IPS-15b (cell line): ENCODE data around the gene JAKMIP1.

Experiments
- H3K27me3 ChIP-seq: one replicate; pipeline ENCODE4 v1.6.1; 2013; ENCODE audit warnings: low read length; ENCODE audit not compliant: control insufficient read depth, insufficient read depth
- H3K36me3 ChIP-seq: one replicate; pipeline ENCODE4 v1.6.1; 2013; ENCODE audit warnings: low read length; ENCODE audit not compliant: control insufficient read depth, insufficient read depth
- H3K4me1 ChIP-seq: one replicate; pipeline ENCODE4 v1.6.1; 2013; ENCODE audit warnings: mild to moderate bottlenecking, low read length; ENCODE audit not compliant: control insufficient read depth, insufficient read depth
- H3K4me3 ChIP-seq: one replicate; pipeline ENCODE4 v1.5.1; 2013; ENCODE audit warnings: low read depth, low read length
- H3K9ac ChIP-seq: one replicate; pipeline ENCODE4 v1.6.1; 2013; ENCODE audit warnings: low read depth, mild to moderate bottlenecking, low read length
- H3K9me3 ChIP-seq: one replicate; pipeline ENCODE4 v1.6.1; 2013; ENCODE audit warnings: mild to moderate bottlenecking, low read length; ENCODE audit not compliant: control insufficient read depth, insufficient read depth

The JAKMIP1 gene

DNA sequence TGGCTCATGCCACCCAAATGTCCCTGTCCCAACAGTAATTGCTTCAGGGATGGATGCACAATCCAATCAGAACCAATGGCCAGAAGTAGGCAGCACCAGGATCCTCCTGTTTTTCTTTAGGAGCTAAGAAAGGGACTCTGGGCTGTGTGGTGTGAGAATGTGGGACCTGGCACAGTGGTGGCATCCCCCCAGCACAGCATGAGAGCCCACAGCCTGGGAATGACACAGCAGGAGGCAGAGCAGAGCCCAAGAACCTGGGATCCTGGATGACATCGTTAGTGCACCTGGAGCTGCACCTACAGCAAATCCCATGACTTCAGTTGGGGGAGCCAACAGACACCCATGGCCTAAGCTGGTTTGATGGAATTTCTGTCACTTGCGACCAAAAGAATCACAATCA lies 111.4 kb downstream of the JAKMIP1 start:
- Histone ChIP-seq H3K4me1 (peaks cover 3% of the 10 kb centered on the region), H3K9me3 (no peaks in the 10 kb centered on the region), H3K36me3 (no peaks in the 10 kb centered on the region), H3K27me3 (no peaks in the 10 kb centered on the region), H3K9ac (no peak overlapping the region), H3K4me3 (no peak overlapping the region)

DNA sequence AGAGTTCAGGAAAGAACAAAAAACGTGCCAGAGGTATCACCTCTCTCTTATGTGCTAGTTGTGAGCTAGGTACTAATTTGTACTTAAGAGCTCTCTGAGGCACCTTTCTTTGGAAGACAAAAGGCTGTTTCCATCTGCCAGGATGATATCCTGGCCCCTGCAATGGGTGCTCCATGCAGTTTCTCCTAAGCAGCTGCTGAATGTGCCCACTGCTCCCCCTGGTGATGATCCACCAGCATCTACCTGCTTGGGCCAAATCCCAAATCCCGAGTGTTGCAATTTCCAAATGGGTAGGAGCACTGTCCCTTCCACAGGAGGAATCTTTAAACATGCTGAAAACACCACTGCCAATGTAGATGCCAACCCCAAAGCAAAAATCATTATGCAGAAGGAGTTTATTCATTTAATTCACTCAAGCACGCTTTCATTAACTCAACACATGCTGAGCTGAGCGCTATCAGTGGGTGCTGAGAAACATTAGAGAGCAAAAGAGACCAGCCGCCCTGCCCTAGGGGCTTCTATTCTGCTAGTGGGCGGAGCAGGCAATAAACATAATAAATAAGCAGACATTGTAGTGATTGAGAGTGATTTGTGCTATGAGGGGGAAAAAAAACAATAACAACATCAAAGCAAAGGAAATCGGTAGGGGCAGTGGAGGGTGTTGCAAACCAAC lies 112.5 kb downstream of the JAKMIP1 start:
- Histone ChIP-seq H3K27me3 (no peaks in the 10 kb centered on the region), H3K4me3 (no peak overlapping the region), H3K9ac (no peak overlapping the region), H3K9me3 (no peaks in the 10 kb centered on the region), H3K36me3 (no peaks in the 10 kb centered on the region), H3K4me1 (peaks cover 3% of the 10 kb centered on the region)

DNA sequence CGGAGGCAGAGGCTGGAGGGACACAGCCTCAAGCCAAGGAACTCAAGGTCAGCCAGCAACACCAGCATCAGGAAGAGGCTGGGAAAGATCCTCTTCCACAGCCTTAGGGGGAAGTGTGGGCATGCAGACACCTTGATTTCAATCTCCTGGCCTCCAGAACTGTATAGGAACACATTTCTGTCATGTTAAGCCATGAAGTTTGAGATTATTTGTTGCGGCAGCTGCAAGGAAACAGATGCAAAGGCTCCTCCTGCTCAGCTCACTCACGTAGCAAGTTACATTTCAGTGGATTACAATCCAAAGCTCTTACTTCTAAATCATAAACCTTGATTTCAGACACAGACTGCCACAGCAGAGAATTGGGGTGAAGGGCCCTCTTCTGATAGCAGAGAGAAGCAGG lies 113.5 kb downstream of the JAKMIP1 start:
- H3K9ac ChIP-seq = no peak overlapping the region
- H3K9me3 ChIP-seq = no peaks in the 10 kb centered on the region
- no peak overlapping the region for H3K4me3 ChIP-seq
- H3K36me3 ChIP-seq = no peaks in the 10 kb centered on the region
- peaks cover 3% of the 10 kb centered on the region for H3K4me1 ChIP-seq
- H3K27me3 ChIP-seq = no peaks in the 10 kb centered on the region

DNA sequence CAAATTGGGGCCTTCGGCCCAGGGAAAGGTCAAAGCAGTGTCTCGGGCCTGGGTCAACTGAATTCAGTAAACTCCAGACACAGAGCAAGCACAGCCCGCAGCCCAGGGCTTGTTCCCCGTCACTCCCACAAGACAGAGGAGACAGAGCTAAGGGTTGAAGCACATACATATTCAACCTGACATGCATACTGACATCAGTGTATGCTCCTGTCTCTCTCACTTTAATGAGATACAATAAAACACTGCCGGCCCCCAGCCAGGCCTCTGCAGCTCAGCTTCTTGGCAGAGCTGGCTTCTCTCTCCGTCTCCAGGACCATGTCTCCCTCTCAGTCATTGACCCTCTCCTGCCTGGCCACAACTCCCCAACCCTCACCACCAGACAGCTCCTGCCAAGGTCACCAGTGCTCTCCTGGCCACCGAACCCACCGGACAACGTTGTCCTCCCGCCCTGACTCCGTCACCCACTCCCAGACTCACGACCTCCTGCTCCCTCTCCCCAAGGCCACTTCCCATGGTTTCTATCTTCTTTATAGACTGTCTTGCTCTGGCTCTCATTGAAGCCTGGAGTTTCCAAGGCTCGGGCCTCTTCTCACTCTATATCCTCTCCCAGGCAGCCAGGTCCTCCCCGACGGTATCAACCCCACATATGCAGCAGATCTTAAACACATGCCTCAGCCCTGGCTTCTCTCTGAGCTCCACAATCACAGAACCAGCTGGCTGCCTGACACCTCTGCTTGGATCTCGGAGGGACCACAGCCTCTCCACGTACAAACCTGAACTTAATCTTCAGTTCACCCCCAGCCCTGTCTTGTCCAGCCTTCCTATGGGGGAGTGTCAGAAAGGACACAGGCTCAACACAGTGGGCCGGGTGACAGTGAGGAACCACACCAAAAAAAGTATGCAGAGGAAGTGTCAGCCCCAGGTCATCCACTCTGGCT lies 114.4 kb downstream of the JAKMIP1 start:
- Histone ChIP-seq H3K4me1 (peaks cover 3% of the 10 kb centered on the region), H3K4me3 (no peak overlapping the region), H3K9me3 (no peaks in the 10 kb centered on the region), H3K27me3 (no peaks in the 10 kb centered on the region), H3K36me3 (no peaks in the 10 kb centered on the region), H3K9ac (no peak overlapping the region)

DNA sequence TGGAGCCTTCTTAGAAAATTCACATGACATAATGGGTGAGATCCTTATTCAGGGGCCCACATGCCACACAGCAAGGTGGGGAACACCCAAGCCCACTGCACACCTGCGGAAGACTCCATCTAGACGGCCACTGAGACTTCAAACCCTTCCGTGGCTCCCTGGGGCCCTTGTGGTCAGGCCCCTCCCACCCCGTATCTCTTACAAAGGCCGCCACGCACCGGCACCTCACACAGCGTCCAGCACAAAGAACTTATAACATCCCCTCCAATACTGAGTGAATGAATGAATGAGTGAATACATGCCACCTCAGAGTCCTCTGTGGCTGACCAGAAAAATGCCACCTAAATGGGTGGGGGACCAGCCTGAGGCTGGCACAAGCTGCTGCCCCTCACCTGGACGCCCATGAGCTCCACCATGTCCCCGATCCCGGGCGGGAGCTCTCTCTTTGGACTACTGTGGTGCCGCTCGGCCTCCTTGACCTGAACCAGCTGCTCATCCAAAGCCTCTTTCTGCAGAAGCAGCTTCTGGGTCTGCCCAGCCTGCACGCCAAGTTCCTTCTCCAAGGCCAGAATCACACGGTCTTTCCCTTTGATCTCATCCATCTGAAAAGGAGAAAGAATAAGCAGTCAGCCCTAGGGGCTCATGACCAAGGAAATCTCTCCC lies 115.2 kb downstream of the JAKMIP1 start:
- Histone ChIP-seq H3K9ac (no peak overlapping the region), H3K27me3 (no peaks in the 10 kb centered on the region), H3K36me3 (no peaks in the 10 kb centered on the region), H3K4me1 (peaks cover 3% of the 10 kb centered on the region), H3K4me3 (no peak overlapping the region), H3K9me3 (no peaks in the 10 kb centered on the region)

DNA sequence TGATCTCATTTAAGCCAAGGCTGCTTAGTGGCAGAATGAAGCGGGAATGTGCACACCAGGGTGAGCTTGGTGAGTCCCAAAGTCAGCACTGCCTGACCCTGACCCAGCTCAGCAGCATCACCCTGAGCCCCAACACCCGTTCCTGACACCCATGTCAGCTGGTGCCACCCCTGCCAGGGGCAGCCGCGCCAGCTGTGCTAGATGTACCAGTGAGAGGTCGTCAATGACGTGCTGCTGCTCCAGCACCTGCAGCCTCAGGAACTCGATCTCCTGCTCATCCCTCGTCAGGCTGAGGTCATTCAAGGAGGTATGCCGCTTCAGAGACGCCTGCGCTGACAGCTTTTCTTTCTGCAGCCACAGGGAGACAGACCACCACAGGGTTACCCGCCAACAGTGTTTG lies 120.4 kb downstream of the JAKMIP1 start:
- no peak overlapping the region for H3K9ac ChIP-seq
- no peaks in the 10 kb centered on the region for H3K9me3 ChIP-seq
- H3K27me3 ChIP-seq = peaks cover 2% of the 10 kb centered on the region
- H3K4me3 ChIP-seq = no peak overlapping the region
- no peaks in the 10 kb centered on the region for H3K36me3 ChIP-seq
- H3K4me1 ChIP-seq = no peaks in the 10 kb centered on the region

DNA sequence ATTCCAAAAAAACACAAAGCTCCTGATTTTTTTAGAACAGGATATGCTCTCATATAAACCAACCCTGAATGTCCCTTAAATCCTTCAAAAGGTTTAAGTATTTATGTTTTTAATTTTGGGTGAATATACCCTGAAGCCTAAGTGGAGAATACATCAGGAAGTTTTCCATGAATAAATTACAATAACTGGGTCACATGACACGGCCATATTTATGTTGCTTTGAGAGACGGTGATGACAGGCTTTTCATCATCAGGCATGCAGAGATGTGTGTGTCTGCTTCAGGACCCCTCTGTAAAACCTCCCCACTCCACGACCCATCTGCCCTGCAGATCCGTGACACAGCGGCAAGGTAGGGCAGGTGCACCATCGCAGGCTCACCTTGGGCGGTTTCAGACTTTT lies 121.8 kb downstream of the JAKMIP1 start:
- no peaks in the 10 kb centered on the region for H3K36me3 ChIP-seq
- no peak overlapping the region for H3K4me3 ChIP-seq
- H3K9ac ChIP-seq = no peak overlapping the region
- H3K9me3 ChIP-seq = no peaks in the 10 kb centered on the region
- H3K4me1 ChIP-seq = no peaks in the 10 kb centered on the region
- H3K27me3 ChIP-seq = peaks cover 2% of the 10 kb centered on the region

DNA sequence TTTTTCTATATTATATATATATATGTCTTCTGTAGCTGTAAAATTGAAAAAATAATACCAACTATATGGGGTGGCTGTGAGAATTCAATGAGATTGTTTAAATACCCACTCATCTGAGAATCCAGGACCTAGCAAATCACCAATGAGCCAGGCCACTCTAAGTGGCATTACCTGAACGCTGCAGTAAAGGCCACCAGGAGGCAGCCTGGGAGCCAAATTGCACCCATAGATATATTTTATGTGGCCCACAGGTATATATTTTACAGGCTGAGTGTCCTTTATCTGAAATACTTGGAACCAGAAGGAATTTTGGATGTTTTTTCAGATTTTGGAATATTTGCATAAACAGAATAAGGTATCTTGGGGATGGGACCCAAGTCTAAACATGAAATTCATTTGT lies 124.0 kb downstream of the JAKMIP1 start:
- Histone ChIP-seq H3K4me1 (peaks cover 3% of the 10 kb centered on the region), H3K36me3 (no peaks in the 10 kb centered on the region), H3K9me3 (no peaks in the 10 kb centered on the region), H3K27me3 (peaks cover 2% of the 10 kb centered on the region), H3K9ac (no peak overlapping the region), H3K4me3 (no peak overlapping the region)

DNA sequence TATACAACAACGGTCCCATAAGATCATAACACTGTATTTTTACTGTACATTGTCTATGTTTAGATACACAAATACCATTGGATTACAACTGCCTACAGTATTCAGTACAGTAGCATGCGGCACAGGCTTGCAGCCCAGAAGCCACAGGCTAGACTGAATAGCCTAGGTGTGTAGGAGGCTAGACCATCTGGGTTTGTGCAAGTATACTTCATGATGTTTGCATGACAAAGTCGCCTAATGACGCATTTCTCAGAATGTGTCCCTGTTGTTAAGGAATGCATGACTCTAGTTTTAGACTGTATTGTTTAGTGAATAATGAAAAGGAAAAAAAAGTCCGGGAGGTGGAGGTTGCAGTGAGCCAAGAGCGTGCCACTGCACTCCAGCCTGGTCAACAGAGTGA lies 125.6 kb downstream of the JAKMIP1 start:
- Histone ChIP-seq H3K9me3 (no peaks in the 10 kb centered on the region), H3K4me1 (peaks cover 4% of the 10 kb centered on the region), H3K4me3 (no peak overlapping the region), H3K36me3 (no peaks in the 10 kb centered on the region), H3K27me3 (peaks cover 2% of the 10 kb centered on the region), H3K9ac (no peak overlapping the region)

DNA sequence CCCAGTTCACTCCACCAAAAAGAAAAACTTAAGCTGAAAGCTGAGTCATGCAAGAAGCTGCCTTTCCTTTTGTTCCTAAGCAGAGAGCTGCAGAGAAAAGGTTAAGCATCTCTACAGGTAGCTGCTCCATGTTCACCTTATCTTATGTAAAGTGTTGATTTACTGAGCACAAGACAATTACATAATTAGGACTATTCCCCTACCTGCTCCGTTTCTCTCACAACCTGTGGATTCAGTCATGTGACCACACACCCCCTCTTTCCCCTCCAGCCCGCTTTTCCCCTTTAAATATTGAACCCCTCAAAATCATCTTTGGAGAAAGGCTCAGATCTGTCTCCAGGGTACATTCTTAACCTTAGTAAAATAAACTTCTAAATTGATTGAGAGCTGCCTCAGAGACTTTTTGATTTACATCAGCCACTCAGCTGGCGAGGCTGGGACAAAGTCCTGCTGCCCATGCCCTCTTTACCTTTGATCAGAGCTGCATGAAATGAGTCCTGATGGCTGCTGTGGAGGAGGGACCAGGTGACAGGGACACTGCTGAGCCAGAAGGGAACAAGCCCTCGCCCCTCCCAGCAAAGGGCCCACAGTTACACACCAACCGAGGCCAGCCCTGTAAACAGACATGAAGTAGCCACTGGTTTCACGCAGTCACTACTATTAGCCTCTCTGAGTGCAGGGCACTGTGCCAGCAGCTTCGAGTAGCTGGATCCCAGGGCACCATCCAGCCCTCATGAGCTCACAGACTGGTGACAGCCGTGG lies 128.2 kb downstream of the JAKMIP1 start:
- H3K9me3 ChIP-seq = no peaks in the 10 kb centered on the region
- no peak overlapping the region for H3K9ac ChIP-seq
- no peaks in the 10 kb centered on the region for H3K36me3 ChIP-seq
- no peak overlapping the region for H3K4me3 ChIP-seq
- peaks cover 4% of the 10 kb centered on the region for H3K4me1 ChIP-seq
- H3K27me3 ChIP-seq = no peaks in the 10 kb centered on the region

DNA sequence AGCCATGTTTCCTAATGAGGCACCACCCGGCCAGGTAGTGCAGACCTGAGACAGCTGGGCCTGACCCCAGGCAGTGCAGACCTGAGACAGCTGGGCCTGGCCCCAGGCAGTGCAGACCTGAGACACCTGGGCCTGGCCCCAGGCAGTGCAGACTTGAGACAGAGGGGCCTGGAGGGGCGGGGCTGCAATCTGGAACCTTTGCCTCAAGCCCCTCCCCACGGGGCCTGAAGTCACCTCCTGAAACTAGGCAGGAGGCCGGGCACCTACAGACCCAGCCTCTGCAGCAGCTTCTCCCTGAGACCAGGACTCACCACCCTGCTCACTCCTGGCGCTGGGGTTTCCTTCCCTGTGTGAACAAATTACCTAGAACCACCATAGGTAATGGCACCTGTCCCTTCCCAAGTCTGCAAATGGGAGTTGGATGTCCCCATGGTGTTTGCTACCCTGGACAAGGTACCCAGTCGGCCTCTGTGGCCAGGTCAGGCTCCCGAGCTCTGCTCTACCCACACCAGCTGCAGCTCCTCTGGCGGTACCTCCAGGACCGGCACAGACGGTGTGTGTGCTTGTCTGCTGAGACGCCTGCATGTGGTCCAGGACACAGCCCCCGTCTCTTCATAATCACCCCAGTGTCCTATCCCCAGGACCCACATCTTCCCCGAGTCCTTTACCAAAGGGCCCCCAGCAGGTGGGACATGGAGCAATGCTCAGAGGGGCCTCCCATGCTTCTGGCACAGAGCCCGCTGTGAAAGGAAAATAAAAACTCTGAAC lies 129.0 kb downstream of the JAKMIP1 start:
- Histone ChIP-seq H3K27me3 (no peaks in the 10 kb centered on the region), H3K9ac (no peak overlapping the region), H3K36me3 (no peaks in the 10 kb centered on the region), H3K4me3 (no peak overlapping the region), H3K9me3 (no peaks in the 10 kb centered on the region), H3K4me1 (peaks cover 4% of the 10 kb centered on the region)
